SK-N-SH (cell line): ENCODE measurements around the gene LTK. TPM values are rescaled to one million over a fixed set of nuclear protein-coding genes. Genes with fewer than 3 reads are reported as not detected.

Source experiments
- CTCF ChIA-PET: fragments of 300-600, 350-600 bp; formaldehyde crosslinking; extraction: SDS; loops from one replicate; lab custom pipeline; 2021; lab: Yijun Ruan, JAX
- POLR2A ChIA-PET: fragments of 350-600 bp; sonication (Branson Sonifier 250); formaldehyde crosslinking; extraction: SDS; loops from one replicate; lab custom pipeline; 2020; ENCODE audit warnings: antibody characterized with exemption, inconsistent platforms; lab: Yijun Ruan, JAX
- DNase-seq: peaks from one replicate; pipeline ENCODE4 v3.0.0; 2012
- H2AFZ ChIP-seq: fragments of 200-600 bp; sonication (generic); 2 replicates; pipeline ENCODE4 v1.8.1; 2016; ENCODE audit warnings: antibody characterized with exemption, mild to moderate bottlenecking, low read depth
- H3F3A ChIP-seq: fragments of 200-600 bp; sonication (generic); replicated peaks from 2 replicates; pipeline ENCODE3; 2016; ENCODE audit warnings: antibody characterized with exemption, mild to moderate bottlenecking; ENCODE audit not compliant: insufficient read depth
- H3K27ac ChIP-seq, 2 experiments: fragments of 200-500 bp in 1 of 2; fragments of 200-600 bp in 1 of 2; sonication (Bioruptor generic) in 1 of 2; sonication (generic), shearing (Covaris generic) in 1 of 2; 2 replicates each; pipeline versions ENCODE4 v1.5.1 to v1.6.1; 2014 to 2016; ENCODE audit warnings: low read depth in 2 of 2, inconsistent platforms in 1 of 2, low read length in 1 of 2, mild to moderate bottlenecking in 1 of 2, mixed read lengths in 1 of 2
- H3K27me3 ChIP-seq: fragments of 200-600 bp; sonication (generic), shearing (Covaris generic); 2 replicates; pipeline ENCODE4 v1.6.1; 2016; ENCODE audit warnings: mixed run types; ENCODE audit not compliant: insufficient read depth
- H3K36me3 ChIP-seq, 2 experiments: fragments of 200-500 bp in 1 of 2; fragments of 200-600 bp in 1 of 2; sonication (Bioruptor generic) in 1 of 2; sonication (generic) in 1 of 2; replicated peaks in 1 of 2; 2 replicates each; pipeline versions ENCODE3 to v1.5.1; 2014 to 2016; ENCODE audit warnings: low read length in 1 of 2, mild to moderate bottlenecking in 1 of 2; ENCODE audit not compliant: insufficient read depth in 2 of 2, control insufficient read depth in 1 of 2
- H3K4me1 ChIP-seq, 2 experiments: fragments of 200-500 bp in 1 of 2; fragments of 200-600 bp in 1 of 2; sonication (Bioruptor generic) in 1 of 2; sonication (generic), shearing (Covaris generic) in 1 of 2; 2 replicates each; pipeline versions ENCODE4 v1.5.1 to v1.6.1; 2014 to 2016; ENCODE audit warnings: low read depth in 1 of 2, low read length in 1 of 2, mixed run types in 1 of 2; ENCODE audit not compliant: insufficient read depth in 2 of 2, control insufficient read depth in 1 of 2
- H3K4me2 ChIP-seq: fragments of 200-600 bp; sonication (generic), shearing (Covaris generic); 2 replicates; pipeline ENCODE4 v1.6.1; 2017; ENCODE audit warnings: mixed run types
- H3K4me3 ChIP-seq, 2 experiments: fragments of 200-500 bp in 1 of 2; fragments of 200-600 bp in 1 of 2; sonication (Bioruptor generic) in 1 of 2; sonication (generic), shearing (Covaris generic) in 1 of 2; 2 replicates each; pipeline versions ENCODE4 v1.5.1 to v1.8.1; 2014 to 2016; ENCODE audit warnings: low read depth in 2 of 2, inconsistent platforms in 1 of 2, low read length in 1 of 2, mild to moderate bottlenecking in 1 of 2, mixed read lengths in 1 of 2, moderate library complexity in 1 of 2
- H3K79me2 ChIP-seq: fragments of 200-600 bp; sonication (generic); 2 replicates; pipeline ENCODE4 v1.8.1; 2017; ENCODE audit warnings: mild to moderate bottlenecking; ENCODE audit not compliant: insufficient read depth
- H3K9ac ChIP-seq: fragments of 200-600 bp; sonication (generic); 2 replicates; pipeline ENCODE4 v1.6.1; 2017; ENCODE audit warnings: mixed run types
- H3K9me2 ChIP-seq: fragments of 200-600 bp; sonication (generic); 2 replicates; pipeline ENCODE4 v1.6.1; 2017; ENCODE audit warnings: mixed run types
- H3K9me3 ChIP-seq: fragments of 200-600 bp; sonication (generic); 2 replicates; pipeline ENCODE4 v1.6.1; 2017; ENCODE audit warnings: mixed run types, mild to moderate bottlenecking, moderate library complexity
- H4K20me1 ChIP-seq: fragments of 200-600 bp; sonication (generic); 2 replicates; pipeline ENCODE4 v1.6.1; 2017; ENCODE audit warnings: mild to moderate bottlenecking, mixed run types; ENCODE audit not compliant: insufficient read depth
- CTCF ChIP-seq: fragments of 200-600 bp; sonication (generic); IDR thresholded peaks from 2 replicates; pipeline ENCODE4 v1.6.1; 2017; ENCODE audit warnings: antibody characterized with exemption, mild to moderate bottlenecking, moderate library complexity
- ELF1 ChIP-seq: IDR thresholded peaks from 2 replicates; pipeline ENCODE4 v1.4.0; 2012
- EP300 ChIP-seq, 2 experiments: IDR thresholded peaks; 2 replicates each; pipeline versions ENCODE4 v1.4.0 to v1.6.1; 2012; ENCODE audit warnings: borderline replicate concordance in 1 of 2, low read depth in 1 of 2, low read length in 1 of 2
- FOSL2 ChIP-seq: IDR thresholded peaks from 2 replicates; pipeline ENCODE4 v1.4.0; 2012; ENCODE audit warnings: low read depth, mild to moderate bottlenecking, moderate library complexity, borderline replicate concordance
- FOXM1 ChIP-seq: IDR thresholded peaks from 2 replicates; pipeline ENCODE4 v1.4.0; 2012; ENCODE audit warnings: low read depth, mild to moderate bottlenecking
- GATA2 ChIP-seq: sonication (generic); formaldehyde crosslinking; IDR thresholded peaks from 2 replicates; pipeline ENCODE4 v1.5.0; 2020; ENCODE audit warnings: mild to moderate bottlenecking, missing genetic modification reagents
- JUND ChIP-seq: IDR thresholded peaks from 2 replicates; pipeline ENCODE4 v1.4.0; 2012
- MAX ChIP-seq: IDR thresholded peaks from 2 replicates; pipeline ENCODE4 v1.4.0; 2012; ENCODE audit warnings: low read depth
- MEF2A ChIP-seq: IDR thresholded peaks from 2 replicates; pipeline ENCODE4 v1.4.0; 2012; ENCODE audit warnings: low read depth, borderline replicate concordance
- MXI1 ChIP-seq: IDR thresholded peaks from 2 replicates; pipeline ENCODE4 v1.6.1; 2012; ENCODE audit warnings: mild to moderate bottlenecking, low read depth, low read length, improper control_type of control experiment
- NFIC ChIP-seq: IDR thresholded peaks from 2 replicates; pipeline ENCODE4 v1.4.0; 2012; ENCODE audit warnings: borderline replicate concordance
- PBX3 ChIP-seq: IDR thresholded peaks from 2 replicates; pipeline ENCODE4; 2012
- POLR2AphosphoS5 ChIP-seq: IDR thresholded peaks from 2 replicates; pipeline ENCODE4 v1.6.1; 2012; ENCODE audit warnings: low read depth, low read length
- RCOR1 ChIP-seq: fragments of 150-350 bp; IDR thresholded peaks from 2 replicates; pipeline ENCODE4 v1.6.1; 2017; ENCODE audit warnings: antibody characterized with exemption, low read length
- REST ChIP-seq: IDR thresholded peaks from 2 replicates; pipeline ENCODE4 v1.6.1; 2012; ENCODE audit warnings: mild to moderate bottlenecking, low read depth, low read length, moderate library complexity
- RFX5 ChIP-seq: IDR thresholded peaks from 2 replicates; pipeline ENCODE4 v1.6.1; 2012; ENCODE audit warnings: mild to moderate bottlenecking, improper control_type of control experiment, low read length
- RXRA ChIP-seq: IDR thresholded peaks from 2 replicates; pipeline ENCODE4 v1.4.0; 2012; ENCODE audit warnings: low read depth, mild to moderate bottlenecking, borderline replicate concordance
- SIN3A ChIP-seq: IDR thresholded peaks from 2 replicates; pipeline ENCODE4 v1.6.1; 2012; ENCODE audit warnings: low read depth, mild to moderate bottlenecking, low read length, moderate library complexity, borderline replicate concordance
- TAF1 ChIP-seq: IDR thresholded peaks from 2 replicates; pipeline ENCODE4 v1.6.1; 2012; ENCODE audit warnings: low read depth, mild to moderate bottlenecking, low read length, moderate library complexity, borderline replicate concordance
- TCF12 ChIP-seq: IDR thresholded peaks from 2 replicates; pipeline ENCODE4 v1.4.0; 2012
- TEAD4 ChIP-seq: IDR thresholded peaks from 2 replicates; pipeline ENCODE4 v1.4.0; 2012; ENCODE audit warnings: mild to moderate bottlenecking, borderline replicate concordance; ENCODE audit not compliant: insufficient read depth
- YY1 ChIP-seq: IDR thresholded peaks from 2 replicates; pipeline ENCODE4 v1.4.0; 2012; ENCODE audit warnings: low read depth, mild to moderate bottlenecking
- WGBS: methylation state at CpG from one replicate; pipeline ENCODE4 v1.1.6; 2017; ENCODE audit warnings: low lambda C conversion rate; 5-methylcytosine and 5-hydroxymethylcytosine counted together
- polyA plus RNA-seq, 3 experiments: library from polyadenylated mRNA; depleted of rRNA; stranded (reverse); fragments of >200 nt; gene quantifications; 2 replicates each; pipeline ENCODE4 v1.2.3, GENCODE V29; 2012

The LTK gene
- polyA plus RNA-seq, 1 of the 3 experiments (the other 2 are of a cell fraction), result 0.07 TPM

GRCh38 chr15:41491889-41492288 lies 21.7 kb downstream of the LTK start (continued):
- TF ChIP-seq RFX5 (no peak), ELF1 (no peak), TAF1 (no peak), GATA2 (no peak), NFIC (no peak), MAX (no peak)

DNA sequence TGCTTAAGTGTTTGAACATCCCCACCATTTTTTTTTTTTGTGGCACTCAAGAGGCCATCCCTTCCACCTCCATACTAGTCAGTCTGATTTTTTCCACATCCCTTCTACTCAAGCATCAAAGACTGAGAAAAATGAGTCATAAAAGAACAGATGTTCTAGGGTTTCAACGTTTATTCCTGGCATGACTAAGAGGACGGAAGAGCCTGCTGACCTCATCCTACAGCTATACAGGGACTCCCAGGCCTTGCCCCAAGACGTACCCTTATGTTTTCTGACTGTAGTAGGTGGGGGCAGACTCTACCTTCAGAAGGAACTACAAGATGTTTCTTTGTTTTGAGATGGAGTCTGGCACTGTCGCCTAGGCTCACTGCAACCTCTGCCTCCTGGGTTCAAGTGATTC lies 23.3 kb downstream of the LTK start:
- H3K4me1 ChIP-seq, result peaks cover 6% of the 10 kb centered on the region in 2 experiments; a peak in 3 of 4 replicates
- no peaks in the 10 kb centered on the region for H3K9me3 ChIP-seq
- H3K4me2 ChIP-seq, result no peak overlapping the region
- DNase-seq, result peak; percentile 23
- no peaks in the 10 kb centered on the region for H3K36me3 ChIP-seq
- peaks cover 4% of the 10 kb centered on the region for H3F3A ChIP-seq
- H3K9me2 ChIP-seq, result no peaks in the 10 kb centered on the region
- 23% methylated on average over 4 of the region's 4 CpGs for WGBS
- CTCF ChIA-PET, result interaction anchor here (0.9 kb wide), 1 partner anchor 24 kb away, joined by 3 read pairs; no protein-coding TSS in a partner anchor
- H3K79me2 ChIP-seq, result no peaks in the 10 kb centered on the region
- no peak overlapping the region for H3K4me3 ChIP-seq
- no peak overlapping the region for H2AFZ ChIP-seq
- no peak; the same call in 1 of the 2 replicates for TF ChIP-seq MEF2A
- TF ChIP-seq MAX, result peak; percentile 37; the same call in 1 of the 2 replicates
- peak; percentile 45; the same call in 1 of the 2 replicates for TF ChIP-seq POLR2AphosphoS5
- TF ChIP-seq RCOR1, result no peak
- no peak for TF ChIP-seq MXI1
- peak; percentile 95 for TF ChIP-seq JUND
- peak; percentile 48; the same call in 1 of the 2 replicates for TF ChIP-seq YY1
- TF ChIP-seq SIN3A, result 0 out of 2 replicates have a peak, but pooled peaks have one; percentile 16
- TF ChIP-seq TCF12, result peak; percentile 95
- no peak for TF ChIP-seq FOXM1
- peak; percentile 69 for TF ChIP-seq PBX3
- TF ChIP-seq RXRA, result no peak; the same call in 1 of the 2 replicates
- TF ChIP-seq CTCF, result no peak
- no peak for TF ChIP-seq REST
- peak in 1 of 2 experiments; percentile 70; a peak in 2 of 4 replicates for TF ChIP-seq EP300 (IDR thresholded peaks at IDR 0.05; ENCODE audit: borderline replicate concordance in 1 of 2, low read depth in 1 of 2, low read length in 1 of 2)
- peak; percentile 98 for TF ChIP-seq FOSL2
- TF ChIP-seq TEAD4, result 0 out of 2 replicates have a peak, but pooled peaks have one; percentile 28
- no peaks in the 10 kb centered on the region for H4K20me1 ChIP-seq
- H3K27me3 ChIP-seq, result no peaks in the 10 kb centered on the region
- no peak overlapping the region for H3K9ac ChIP-seq
- POLR2A ChIA-PET, result no interaction called here
- H3K27ac ChIP-seq, result peak overlapping the region in 1 of 2 experiments; percentile 47; a peak in 2 of 4 replicates
